Testis (tissue), 2 donors: ENCODE results near the gene ZNF660.

ENCODE experiments used
- POLR2A ChIP-seq: fragments of 450-650 bp; IDR thresholded peaks from one replicate; pipeline ENCODE4 v1.6.1; 2017; ENCODE audit warnings: antibody characterized with exemption, mild to moderate bottlenecking, moderate library complexity
- TF ChIP-seq, protein P1 (sequence below), 3 experiments: fragments of 450-650 bp in 2 of 3; fragments of 200-600 bp in 1 of 3; sonication (generic) in 1 of 3; IDR thresholded peaks; one replicate each; pipeline ENCODE4 v1.5.1; 2016 to 2019; ENCODE audit warnings: antibody characterized with exemption in 3 of 3, mild to moderate bottlenecking in 2 of 3, moderate library complexity in 1 of 3

DNA sequence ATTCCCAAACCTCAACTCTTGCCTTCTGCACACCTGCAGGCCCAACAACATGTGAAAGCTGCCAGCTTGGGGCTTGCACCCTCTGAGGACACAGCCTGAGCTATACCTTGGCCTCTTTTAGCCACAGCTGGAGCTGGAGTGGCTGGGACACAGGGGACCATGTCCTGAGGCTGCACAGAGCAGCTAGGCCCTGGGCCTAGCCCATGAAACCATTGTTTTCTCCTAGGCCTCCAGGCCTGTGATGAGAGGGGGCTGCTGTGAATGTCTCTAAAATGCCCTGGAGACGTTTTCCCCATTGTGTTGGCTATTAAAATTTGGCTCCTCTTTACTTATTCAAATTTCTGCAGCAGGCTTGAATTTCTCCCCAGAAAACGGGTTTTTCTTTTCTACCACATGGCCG is 22.6 kb upstream of the ZNF660 start:
- TF ChIP-seq, protein P1, sequence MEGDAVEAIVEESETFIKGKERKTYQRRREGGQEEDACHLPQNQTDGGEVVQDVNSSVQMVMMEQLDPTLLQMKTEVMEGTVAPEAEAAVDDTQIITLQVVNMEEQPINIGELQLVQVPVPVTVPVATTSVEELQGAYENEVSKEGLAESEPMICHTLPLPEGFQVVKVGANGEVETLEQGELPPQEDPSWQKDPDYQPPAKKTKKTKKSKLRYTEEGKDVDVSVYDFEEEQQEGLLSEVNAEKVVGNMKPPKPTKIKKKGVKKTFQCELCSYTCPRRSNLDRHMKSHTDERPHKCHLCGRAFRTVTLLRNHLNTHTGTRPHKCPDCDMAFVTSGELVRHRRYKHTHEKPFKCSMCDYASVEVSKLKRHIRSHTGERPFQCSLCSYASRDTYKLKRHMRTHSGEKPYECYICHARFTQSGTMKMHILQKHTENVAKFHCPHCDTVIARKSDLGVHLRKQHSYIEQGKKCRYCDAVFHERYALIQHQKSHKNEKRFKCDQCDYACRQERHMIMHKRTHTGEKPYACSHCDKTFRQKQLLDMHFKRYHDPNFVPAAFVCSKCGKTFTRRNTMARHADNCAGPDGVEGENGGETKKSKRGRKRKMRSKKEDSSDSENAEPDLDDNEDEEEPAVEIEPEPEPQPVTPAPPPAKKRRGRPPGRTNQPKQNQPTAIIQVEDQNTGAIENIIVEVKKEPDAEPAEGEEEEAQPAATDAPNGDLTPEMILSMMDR (IDR thresholded peaks at IDR 0.05) = no peak
- TF ChIP-seq POLR2A = no peak
